ENCODE results near the gene GABRD.

- TF ChIP-seq POLR2AphosphoS5 (IDR thresholded peaks at IDR 0.05; ENCODE audit: low read depth, low read length) (no peak), TAF1 (IDR thresholded peaks at IDR 0.05; ENCODE audit: borderline replicate concordance, insufficient read depth, low read length) (no peak), FOXP2 (optimal IDR thresholded peaks at IDR 0.05; ENCODE audit: borderline replicate concordance, extremely low read depth, extremely low read length, insufficient read depth) (no peak)
Observed at GRCh38 chr1:1971688-1972087, 47.5 kb upstream of the GABRD start.

Data from PFSK-1 (cell line).